Right renal cortex interstitium (tissue), 3 donors: ENCODE data around the gene HAL. TPM values are rescaled to one million over a fixed set of nuclear protein-coding genes. Genes with fewer than 3 reads are reported as not detected.
"Not testable (repeated sequence)": the region's sequence is repeated elsewhere in the genome, so short reads cannot be mapped to it uniquely, and the experiment has no call there.

Source experiments
- DNase-seq, 3 donors: peaks; one replicate each; pipeline ENCODE4 v3.0.0-alpha.2; 2013; ENCODE audit warnings: low read depth in 3 of 3, low spot score in 2 of 3
- polyA plus RNA-seq, 3 donors: library from polyadenylated mRNA; unstranded; fragments of 120-200 nt; gene quantifications; one replicate each; pipeline ENCODE4 v1.2.1, GENCODE V29; 2013; ENCODE audit not compliant: insufficient read length in 3 of 3

The HAL gene
- polyA plus RNA-seq, 3 donors, result 0.26 to 0.46 (median 0.30) TPM

- no peak for DNase-seq
These were observed 17.4 kb downstream of the HAL start for GRCh38 chr12:95978774-95979173.

- no peak for DNase-seq
These were observed 17.8 kb downstream of the HAL start for GRCh38 chr12:95978351-95978750.

- DNase-seq, result no peak
These were observed 18.3 kb downstream of the HAL start for GRCh38 chr12:95977764-95978305.

- no peak for DNase-seq
These were observed 19.7 kb downstream of the HAL start for GRCh38 chr12:95976416-95976832.

GRCh38 chr12:95975491-95975890 lies 20.7 kb downstream of the HAL start:
- DNase-seq, result no peak

- peak in 1 of 3 donors; percentile 18 for DNase-seq
These were observed 21.8 kb downstream of the HAL start for GRCh38 chr12:95974358-95974757.

- no peak for DNase-seq
These were observed 23.2 kb downstream of the HAL start for GRCh38 chr12:95972832-95973456.

- no peak for DNase-seq
These were observed 25.2 kb downstream of the HAL start for GRCh38 chr12:95970905-95971304.

- not testable (repeated sequence) for DNase-seq
These were observed 27.0 kb downstream of the HAL start for GRCh38 chr12:95969116-95969515.

- no peak for DNase-seq
These were observed 28.8 kb downstream of the HAL start for GRCh38 chr12:95967301-95967700.

- no peak for DNase-seq
These were observed 29.8 kb downstream of the HAL start for GRCh38 chr12:95966287-95966870.

- no peak for DNase-seq
These were observed 33.0 kb downstream of the HAL start for GRCh38 chr12:95963096-95963495.

GRCh38 chr12:95962222-95962621 lies 33.9 kb downstream of the HAL start:
- DNase-seq, result no peak

GRCh38 chr12:95960241-95960640 lies 35.9 kb downstream of the HAL start:
- no peak for DNase-seq

GRCh38 chr12:95959107-95959506 lies 37.0 kb downstream of the HAL start:
- DNase-seq, result no peak

GRCh38 chr12:95956557-95957145 lies 39.5 kb downstream of the HAL start:
- no peak for DNase-seq

GRCh38 chr12:95955549-95956159 lies 40.5 kb downstream of the HAL start:
- no peak for DNase-seq

- DNase-seq, result no peak
These were observed 43.1 kb downstream of the HAL start for GRCh38 chr12:95953000-95953399.

GRCh38 chr12:95951515-95951914 lies 44.6 kb downstream of the HAL start:
- no peak for DNase-seq

GRCh38 chr12:95949477-95950206 lies 46.5 kb downstream of the HAL start:
- DNase-seq, result no peak

- DNase-seq, result no peak
These were observed 51.9 kb downstream of the HAL start for GRCh38 chr12:95944108-95944704.
